Activated CD8-positive, alpha-beta memory T cell treated with anti-CD3 and anti-CD28 coated beads, Interleukin-2, amount 50 U/mL, for 1 hour (primary cell): ENCODE data around the gene BAHCC1.
A peak's percentile ranks its signal among the peaks of the same experiment; 100 is the strongest.

Experiments
- DNase-seq: peaks from one replicate; pipeline ENCODE4 v3.0.0-alpha.2; 2020; ENCODE audit errors: extremely low read depth

Gene BAHCC1

DNA sequence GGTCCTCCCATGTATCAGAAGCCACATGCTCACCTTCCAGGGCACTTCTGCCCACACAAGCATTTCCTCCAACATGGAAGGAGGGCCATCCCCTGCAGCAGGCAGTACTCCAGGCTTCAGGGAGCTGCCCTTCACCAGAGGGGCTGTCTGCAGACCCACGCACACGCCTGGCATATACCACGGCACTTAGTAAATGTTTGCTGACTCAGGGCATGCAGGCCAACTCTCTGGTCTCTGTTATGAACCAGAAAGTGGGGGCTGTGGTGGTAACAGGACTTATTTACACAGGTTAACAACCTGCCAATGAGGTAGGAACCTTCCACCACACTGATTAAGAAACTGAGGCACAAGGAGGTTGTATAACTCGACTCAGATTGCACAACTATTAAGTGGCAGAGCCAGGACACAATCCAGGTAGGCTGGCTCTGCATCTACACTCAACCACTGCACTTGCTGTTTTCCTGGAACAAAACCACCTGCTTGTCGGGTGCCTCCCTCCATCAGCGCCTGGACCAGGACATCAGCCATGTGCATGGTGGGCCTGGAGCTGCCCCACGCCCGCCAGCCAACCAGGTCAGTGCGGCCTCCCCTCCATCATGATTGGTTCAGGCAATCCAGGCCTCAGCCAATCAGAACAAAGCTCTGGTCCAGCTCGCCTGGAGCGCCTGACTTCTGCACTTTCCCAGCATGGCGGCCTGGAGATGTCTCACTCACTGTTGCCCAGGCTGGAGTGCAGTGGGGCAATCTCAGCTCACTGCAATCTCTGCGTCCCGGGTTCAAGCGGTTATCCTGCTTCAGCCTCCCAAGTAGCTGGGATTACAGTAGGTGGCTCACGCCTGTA, 98.2 kb downstream of the BAHCC1 start:
- no peak for DNase-seq

DNA sequence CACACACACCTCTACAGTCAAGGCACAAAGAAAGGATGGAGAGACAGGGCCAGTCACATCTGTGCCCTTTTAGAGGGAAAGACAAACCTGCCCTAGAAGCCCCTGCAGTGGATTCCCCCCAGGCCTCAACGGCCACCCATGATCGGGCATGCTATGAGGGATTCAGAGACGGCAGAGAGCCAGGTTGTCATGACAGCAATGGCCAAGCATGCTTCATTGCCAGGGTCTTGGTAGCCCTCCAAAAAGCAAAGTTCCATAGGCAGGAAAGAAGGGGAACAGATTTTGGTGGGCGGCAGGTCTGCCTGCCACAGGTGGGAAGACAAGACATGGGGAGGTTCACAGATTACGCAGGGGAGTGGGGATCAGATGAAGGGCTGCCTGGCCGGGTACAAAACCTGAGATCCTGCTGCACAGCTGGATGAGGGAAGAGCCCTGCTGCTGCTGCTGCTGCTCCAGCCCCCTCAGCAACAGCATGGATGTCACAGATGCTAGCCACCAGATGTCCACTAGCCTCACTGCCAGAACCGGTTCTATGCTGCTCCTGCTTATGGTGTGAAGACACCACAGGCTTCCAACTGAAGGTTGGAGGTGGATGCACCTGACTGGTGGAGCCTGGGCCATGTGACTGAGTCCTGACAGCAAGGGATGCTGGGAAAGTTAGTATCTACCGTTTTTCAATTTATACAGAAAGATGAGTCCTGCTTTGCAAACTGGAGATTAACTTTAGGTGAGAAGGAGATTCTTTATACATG, 99.5 kb downstream of the BAHCC1 start:
- DNase-seq: no peak

DNA sequence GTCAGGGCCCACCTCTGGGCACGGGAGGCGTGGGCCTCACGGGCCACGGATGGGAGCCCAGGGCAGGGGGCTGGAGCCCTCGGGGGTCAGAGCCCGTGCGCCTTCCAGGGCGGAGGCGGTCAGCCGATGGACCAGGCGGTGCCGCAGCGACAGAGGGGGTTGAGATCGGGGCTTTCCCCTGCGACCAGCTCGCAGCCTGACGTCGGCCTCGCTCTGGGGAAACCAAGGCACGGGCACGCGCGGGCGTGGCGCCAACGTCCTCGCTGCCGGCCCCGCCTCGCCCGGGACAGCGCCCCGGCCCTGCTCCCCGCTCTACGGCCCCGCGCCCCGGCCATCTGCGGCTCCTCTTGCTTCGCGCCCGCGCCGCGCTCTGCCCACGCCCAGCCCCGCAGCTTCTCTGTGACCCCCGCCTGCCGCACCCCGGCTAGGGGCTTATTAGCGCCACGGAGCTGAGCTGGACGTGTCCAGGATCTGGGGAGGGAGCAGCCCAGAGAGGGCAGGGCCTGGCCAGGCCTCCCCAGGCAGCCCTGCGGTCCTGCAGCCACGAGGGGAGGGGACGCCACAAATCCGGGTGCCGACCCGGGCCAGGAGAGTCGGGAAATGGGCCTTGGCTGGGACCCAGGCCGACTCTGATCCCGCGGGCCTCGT, 103.8 kb downstream of the BAHCC1 start:
- DNase-seq: no peak

DNA sequence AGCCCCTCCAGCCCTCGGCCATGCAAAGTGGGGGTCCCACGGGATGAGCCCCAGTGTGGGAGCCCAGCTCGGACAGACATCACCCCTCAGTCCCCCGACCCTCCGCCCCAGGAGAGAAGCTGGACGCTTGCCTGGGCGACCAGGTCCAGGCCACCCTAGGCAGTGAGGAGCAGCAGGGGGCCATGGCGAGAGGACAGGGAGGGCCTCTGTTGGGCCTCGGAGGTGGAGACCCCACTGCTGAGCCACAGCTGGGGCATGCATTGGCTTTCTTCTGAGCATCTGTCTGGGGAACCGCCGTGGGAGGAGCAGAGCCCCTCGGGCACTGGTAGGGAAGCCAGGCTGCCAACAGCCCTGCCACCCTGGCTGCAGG, 104.3 kb downstream of the BAHCC1 start:
- DNase-seq: no peak

DNA sequence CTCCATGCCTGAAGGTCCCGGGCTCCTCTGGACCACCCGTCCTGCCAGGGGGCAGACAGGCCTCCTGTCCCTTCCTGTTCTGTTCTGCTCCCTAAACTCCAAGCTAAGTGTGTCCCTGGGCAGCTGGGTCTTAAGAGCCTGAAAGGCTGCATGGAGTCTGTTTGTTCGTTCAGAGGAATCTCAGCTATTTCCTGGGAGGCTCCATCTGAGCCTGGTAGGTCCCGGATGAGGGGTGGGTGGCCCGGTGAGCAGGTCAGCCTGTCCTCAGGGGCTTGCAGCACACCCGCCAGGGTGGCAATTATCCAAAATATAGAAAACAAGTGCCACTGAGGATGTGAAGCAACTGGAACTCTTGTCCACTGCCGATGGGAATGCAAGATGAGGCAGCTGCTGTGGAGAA, 104.8 kb downstream of the BAHCC1 start:
- DNase-seq: no peak

DNA sequence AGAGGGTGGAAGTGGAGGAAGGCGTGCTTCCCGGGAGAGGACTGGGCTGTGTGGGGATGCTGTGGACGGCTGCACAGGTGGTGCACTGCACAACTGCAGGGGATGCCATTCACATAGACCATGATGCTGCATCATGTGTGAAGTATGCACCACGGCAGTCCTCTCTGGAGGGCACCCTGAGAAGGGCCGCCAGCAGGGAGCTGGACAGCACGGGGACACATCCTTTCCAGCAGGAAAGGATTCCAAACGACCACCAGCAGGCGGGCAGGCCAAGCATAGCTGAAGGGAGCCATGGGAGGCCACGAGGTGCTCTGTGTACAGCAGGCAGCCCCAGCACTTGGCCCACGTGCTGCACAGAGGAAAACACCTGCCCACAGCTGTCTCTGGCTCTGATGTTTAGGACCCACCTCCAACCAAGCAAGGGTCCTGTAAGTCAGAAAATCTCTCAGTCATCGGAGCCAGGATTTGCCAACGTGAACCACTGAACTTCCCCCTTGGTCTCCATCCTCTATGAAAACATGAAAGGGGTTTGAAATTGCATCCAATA, 107.3 kb downstream of the BAHCC1 start:
- DNase-seq: no peak

DNA sequence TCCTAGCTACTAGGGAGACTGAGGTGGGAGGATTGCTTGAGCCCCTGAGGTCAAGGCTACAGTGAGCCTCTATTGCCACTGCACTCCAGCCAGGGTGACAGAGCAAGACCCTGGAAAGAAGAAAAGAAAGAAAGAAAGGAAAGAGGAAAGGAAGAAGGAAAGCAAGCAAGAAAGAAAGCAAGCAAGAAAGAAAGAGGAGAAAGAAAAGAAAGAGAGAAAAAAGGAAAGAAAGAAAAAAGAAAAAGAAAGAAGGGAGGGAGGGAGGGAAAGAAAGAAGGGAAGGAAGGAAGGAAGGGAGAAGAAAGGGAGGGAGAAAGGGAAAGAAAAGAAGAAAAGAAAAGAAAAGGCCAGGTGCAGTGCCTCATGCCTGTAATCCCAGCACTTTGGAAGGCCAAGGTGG, 108.4 kb downstream of the BAHCC1 start:
- no peak for DNase-seq

DNA sequence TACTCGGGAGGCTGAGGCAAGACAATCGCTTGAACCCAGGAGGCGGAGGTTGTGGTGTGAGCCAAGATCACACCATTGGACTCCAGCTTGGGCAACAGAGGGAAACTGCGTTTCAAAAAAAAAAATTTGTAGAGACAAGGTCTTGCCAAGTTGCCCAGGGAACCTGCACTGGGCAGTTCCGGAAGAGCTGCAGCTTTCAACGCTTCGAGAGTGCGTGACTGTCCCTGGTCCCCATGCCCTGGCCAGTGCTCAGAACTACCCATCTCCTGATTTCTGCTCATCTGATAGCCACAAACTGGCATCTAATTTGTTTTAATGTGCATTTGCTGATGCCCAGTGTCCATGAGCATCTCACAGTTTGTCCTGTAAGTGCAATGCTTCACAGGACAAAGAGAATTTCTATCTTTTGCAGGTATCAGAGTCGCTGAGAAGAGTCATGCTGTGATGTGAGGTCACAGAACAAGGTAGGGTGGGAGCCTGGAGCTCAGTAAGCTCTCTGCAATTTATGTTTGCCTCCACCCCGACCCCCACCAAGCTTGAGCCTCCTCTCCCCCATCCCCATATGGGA, 113.5 kb downstream of the BAHCC1 start:
- DNase-seq: no peak

DNA sequence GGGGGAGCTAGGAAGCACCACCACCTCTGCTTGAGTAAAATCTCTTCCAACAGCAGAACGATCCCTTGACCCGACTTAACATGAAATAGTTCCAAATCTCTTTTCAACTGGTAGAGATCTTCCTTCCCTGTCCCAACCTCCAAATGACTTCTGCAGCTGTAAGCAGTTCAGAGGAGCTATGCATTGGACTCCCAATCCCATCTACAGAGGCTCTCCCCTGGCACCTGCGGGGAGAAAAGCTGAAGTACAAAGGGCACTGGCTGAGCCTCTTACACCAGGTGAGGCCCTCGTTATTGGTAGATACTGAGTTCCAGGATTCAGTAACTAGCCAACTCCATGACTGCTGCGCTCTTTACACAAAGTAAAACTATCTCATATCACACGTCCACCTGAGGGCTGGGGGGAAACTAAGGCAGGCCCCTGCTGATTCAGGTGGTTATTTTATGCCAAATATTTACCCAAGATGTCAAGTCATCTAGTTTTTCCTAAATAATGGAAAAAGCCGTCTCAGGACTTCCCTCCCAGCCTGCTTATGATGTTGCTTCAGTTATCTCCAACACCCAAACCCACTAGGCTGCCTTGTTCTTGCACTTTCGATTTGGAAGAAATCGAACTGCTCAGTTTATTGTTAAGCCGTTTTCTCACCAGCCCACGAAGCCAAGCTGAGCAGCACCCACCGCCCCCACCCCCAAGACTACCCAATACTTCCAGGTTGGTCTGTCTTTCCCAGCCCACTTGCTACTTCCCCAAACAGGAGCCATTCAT, 114.1 kb downstream of the BAHCC1 start:
- no peak for DNase-seq

DNA sequence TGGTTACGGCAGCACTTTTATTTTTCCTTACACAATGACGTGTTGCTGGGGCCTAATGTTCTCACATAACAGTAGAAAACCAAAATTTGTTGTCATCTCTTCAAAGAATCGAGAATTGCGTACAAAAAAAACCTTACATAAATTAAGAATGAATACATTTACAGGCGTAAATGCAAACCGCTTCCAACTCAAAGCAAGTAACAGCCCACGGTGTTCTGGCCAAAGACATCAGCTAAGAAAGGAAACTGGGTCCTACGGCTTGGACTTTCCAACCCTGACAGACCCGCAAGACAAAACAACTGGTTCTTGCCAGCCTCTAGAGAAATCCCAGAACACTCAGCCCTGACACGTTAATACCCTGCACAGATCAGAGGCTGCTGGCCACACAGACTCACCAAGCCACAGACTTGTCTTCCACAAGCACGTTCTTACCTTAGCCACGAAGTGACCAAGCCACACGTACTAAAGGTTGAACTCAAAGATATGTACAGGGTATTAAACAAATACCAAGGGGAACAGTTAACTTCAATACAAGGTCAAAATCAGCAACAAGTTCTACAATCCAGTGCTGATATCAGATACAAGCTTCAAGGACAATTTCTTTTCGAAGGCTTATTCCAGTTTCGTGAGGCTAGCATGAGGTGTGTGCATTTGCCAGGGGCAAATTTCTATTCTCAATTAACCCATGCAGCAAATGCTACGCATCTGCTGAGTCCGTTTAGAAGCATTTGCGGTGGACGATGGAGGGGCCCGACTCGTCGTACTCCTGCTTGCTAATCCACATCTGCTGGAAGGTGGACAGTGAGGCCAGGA, 114.9 kb downstream of the BAHCC1 start:
- no peak for DNase-seq

DNA sequence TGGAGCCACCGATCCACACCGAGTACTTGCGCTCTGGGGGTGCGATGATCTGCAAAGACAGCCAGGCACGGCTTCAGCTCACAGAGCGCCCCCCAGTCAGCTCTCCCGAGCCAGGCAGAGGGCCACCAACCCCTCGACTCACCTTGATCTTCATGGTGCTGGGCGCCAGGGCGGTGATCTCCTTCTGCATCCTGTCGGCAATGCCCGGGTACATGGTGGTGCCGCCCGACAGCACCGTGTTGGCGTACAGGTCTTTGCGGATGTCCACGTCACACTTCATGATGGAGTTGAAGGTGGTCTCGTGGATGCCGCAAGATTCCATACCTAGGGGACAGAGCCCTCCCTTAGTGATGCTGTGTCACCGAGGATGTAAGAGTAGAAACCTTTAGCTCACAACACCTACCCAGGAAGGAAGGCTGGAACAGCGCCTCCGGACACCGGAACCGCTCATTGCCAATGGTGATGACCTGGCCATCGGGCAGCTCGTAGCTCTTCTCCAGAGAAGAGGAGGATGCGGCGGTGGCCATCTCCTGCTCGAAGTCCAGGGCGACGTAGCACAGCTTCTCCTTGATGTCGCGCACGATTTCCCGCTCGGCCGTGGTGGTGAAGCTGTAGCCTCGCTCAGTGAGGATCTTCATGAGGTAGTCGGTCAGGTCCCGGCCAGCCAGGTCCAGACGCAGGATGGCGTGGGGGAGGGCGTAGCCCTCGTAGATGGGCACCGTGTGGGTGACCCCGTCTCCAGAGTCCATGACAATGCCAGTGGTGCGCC, 115.7 kb downstream of the BAHCC1 start:
- no peak for DNase-seq

DNA sequence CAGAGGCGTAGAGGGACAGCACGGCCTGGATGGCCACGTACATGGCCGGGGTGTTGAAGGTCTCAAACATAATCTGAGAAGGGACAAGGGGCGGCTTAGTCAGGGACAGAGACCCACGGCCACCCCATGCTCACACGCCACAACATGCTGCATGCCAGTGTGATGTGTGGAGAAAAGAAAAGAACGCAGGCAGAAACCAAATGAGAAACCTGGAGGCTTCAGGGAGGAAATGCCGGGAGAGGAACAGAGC, 116.2 kb downstream of the BAHCC1 start:
- no peak for DNase-seq

DNA sequence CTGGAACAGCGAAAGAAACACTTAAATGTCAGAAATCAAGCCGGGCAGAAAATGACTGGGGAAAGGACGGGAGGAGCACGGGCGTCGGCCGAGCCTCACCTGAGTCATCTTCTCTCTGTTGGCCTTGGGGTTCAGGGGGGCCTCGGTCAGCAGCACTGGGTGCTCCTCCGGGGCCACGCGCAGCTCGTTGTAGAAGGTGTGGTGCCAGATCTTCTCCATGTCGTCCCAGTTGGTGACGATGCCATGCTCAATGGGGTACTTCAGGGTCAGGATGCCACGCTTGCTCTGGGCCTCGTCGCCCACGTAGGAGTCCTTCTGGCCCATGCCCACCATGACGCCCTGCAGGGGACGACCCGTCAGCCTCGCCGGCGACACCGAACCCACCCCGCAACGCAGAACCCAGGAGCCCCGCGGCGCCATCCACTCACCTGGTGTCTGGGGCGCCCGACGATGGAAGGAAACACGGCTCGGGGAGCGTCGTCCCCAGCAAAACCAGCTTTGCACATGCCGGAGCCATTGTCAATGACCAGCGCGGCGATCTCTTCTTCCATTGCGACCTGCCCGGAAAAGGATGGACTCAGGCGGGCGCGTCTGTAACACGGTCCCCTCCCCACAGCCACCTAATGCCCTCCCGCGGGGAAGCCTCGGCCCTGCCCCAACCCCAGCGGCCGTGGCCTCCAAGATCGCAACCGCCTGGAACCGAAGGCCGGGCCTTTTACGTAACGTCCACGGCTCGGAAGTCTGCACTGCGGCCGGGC, 116.7 kb downstream of the BAHCC1 start:
- no peak for DNase-seq

DNA sequence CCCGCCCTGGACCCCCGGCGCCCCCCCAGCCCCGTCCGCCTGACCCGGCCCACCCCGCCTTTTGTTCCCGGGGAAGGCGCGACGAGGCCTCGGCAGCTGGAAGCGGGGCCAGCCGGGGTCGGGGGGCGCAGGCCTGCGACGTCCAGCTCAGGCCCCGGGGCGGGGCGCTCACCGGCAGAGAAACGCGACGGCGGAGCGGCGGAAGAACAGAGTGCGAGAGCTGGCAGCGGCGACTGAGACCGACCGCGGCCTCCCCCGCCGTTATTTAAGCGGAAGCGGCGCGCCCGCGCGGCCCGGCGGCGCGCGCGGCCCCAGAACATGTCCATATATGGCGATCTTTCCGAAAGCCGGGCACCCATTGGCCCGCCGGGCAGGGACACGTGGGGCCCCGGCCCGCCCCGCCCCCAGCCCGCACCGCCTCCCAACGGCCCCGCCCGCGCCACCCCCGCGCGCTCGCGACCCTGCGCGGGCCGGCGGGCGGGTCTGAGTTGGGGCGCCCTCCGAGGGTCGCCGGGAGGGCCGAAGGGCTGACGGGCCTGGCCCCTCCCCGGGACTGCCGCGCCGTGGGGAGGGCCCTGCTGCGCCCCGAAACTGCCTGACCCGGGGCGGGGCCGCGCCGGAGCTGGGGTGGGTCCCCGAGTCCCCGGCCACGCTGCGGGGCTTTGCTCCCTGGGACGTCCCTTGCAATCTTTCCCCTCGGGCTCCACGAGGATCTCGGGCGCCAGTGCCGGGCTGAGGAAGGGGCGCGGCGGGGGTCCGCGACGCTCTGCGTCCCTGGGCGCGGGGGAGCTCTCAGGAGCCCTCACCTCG, 117.5 kb downstream of the BAHCC1 start, which contains the start of gene ACTG1:
TSS of gene ACTG1 (minus strand) at position 238 of the 810 bp plus-strand sequence. CDS start 445 bp downstream, outside the sequence.
- DNase-seq: peak; percentile 80

DNA sequence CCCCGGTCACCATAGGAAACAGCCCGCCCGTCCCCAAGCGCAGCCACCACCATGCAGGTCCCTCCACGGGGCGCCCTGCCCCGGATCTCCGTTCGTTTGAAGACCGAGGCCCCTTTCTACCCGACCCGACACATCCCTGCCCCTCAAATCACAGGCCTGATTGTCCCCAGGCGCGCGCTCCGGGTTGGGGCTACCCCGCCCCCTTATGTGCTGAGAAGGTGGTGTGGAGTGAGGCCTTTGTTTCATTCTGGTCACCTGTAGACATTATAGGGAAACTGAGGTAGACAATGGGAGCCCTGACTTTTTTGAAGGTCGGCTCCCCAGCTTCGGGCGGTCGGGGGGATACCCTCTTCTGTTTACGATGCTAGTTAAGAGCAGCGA, 118.1 kb downstream of the BAHCC1 start:
- DNase-seq: no peak

DNA sequence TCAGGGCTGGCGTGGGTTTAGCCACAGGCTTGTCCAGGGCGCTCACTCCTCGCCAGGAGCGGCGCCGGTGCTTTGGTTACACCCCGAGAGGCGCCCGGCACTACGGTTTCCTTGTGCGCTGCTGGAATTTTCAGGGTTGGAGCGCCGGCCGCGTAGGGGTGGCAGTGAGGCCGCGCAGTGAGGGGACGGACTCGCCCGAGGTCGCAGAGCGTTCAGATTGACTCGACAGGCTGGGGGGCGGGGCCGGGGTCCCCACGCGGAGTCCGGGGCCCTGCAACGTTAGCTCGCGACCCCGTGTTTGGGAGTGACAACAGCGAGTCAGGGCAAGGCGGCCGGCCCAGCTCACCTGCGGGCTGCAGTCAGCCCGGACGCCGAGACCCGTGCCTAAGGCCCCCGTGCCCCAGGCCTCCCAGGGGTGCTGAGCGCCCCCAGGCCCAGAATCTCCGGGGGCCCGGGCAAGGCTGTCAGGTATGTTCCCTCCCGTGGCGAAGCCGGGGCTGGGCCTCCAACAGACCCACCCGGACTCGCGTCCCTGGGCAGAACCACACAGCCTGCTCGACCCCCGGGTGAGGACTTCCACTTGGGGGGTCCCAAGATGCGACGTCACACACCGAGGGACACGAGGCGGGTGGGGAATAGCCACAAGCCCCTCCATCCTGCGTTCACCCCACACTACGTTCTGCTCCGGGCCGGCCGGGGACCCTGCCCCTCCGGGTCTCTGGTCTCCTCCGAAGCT, 118.7 kb downstream of the BAHCC1 start:
- DNase-seq: no peak

DNA sequence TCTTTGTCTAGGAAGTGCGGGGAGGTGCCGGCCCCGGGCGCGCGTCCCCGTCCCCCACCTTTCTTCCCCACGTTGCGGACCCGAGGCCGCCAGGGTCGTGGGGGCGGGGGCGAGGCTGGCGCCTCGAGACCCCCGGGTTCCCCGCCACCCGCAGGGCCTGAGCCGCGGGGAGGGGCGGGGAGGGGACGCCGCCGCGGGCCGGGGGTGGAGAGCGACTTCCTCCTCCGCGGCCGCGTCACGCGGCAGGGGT, 119.2 kb downstream of the BAHCC1 start:
- no peak for DNase-seq
